Erythroblast (primary cell): ENCODE results near the gene TMEM143.
"Not testable (repeated sequence)": the region's sequence is repeated elsewhere in the genome, so short reads cannot be mapped to it uniquely, and the experiment has no call there.

Source experiments
- GATA1 ChIP-seq: IDR thresholded peaks from 2 replicates; pipeline ENCODE4 v1.6.1; 2011; ENCODE audit warnings: low read depth, mild to moderate bottlenecking, control low read depth, low read length, moderate library complexity
- POLR2A ChIP-seq: IDR thresholded peaks from 2 replicates; pipeline ENCODE4 v1.6.1; 2011; ENCODE audit warnings: mild to moderate bottlenecking, low read length

DNA sequence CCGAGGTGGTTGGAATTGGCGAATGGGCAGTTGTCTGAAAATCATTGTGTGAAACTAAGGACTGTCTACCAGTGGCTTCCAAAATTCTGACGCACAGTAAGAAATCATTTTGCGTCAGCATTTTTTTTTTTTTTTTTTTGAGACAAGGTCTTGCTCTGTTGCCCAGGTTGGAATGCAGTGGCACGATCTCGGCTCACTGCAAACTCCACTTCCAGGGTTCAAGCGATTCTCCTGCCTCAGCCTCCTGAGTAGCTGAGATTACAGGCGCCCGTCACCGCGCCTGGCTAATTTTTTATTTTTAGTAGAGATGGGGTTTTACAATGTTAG lies 72.3 kb downstream of the TMEM143 start:
- not testable (repeated sequence) for TF ChIP-seq POLR2A, GATA1
